PC-9 (cell line): ENCODE measurements around the gene GABRA4. TPM values are rescaled to one million over a fixed set of nuclear protein-coding genes. Genes with fewer than 3 reads are reported as not detected.

ENCODE experiments used
- BruUV-seq: library from RNA; stranded (reverse); fragments of 400-500 nt; replicated peaks from 2 replicates; lab custom pipeline; 2021; lab: Mats Ljungman, UMichigan
- CTCF ChIA-PET: fragments of 300-600 bp; sonication (Branson Sonifier 250); formaldehyde crosslinking; loops from one replicate; lab custom pipeline; 2022; ENCODE audit warnings: antibody characterized with exemption; lab: Charles Lee
- POLR2A ChIA-PET: fragments of 300-600 bp; sonication (Branson Sonifier 250); formaldehyde crosslinking; loops from one replicate; lab custom pipeline; 2022; ENCODE audit warnings: antibody characterized with exemption; ENCODE audit not compliant: unreplicated experiment; lab: Charles Lee
- DNase-seq, 2 experiments: peaks; one replicate each; pipeline versions ENCODE4 v3.0.0 to v3.0.0-alpha.2; 2015 to 2022; ENCODE audit warnings: mixed read lengths in 1 of 2
- H2AFZ ChIP-seq: fragments of 200-600 bp; sonication (generic); 2 replicates; pipeline ENCODE4 v1.8.1; 2017; ENCODE audit warnings: antibody characterized with exemption
- H3F3A ChIP-seq: fragments of 200-600 bp; sonication (generic); 2 replicates; pipeline ENCODE4 v1.8.1; 2017; ENCODE audit warnings: antibody characterized with exemption, mild to moderate bottlenecking, low read depth; ENCODE audit not compliant: insufficient read depth
- H3K27ac ChIP-seq: fragments of 200-600 bp; sonication (generic); 2 replicates; pipeline ENCODE4 v1.6.1; 2016; ENCODE audit warnings: mixed run types
- H3K27me3 ChIP-seq: fragments of 200-600 bp; sonication (generic); 2 replicates; pipeline ENCODE4 v1.6.1; 2016; ENCODE audit warnings: low read depth, mixed run types; ENCODE audit not compliant: insufficient read depth
- H3K36me3 ChIP-seq: fragments of 200-600 bp; sonication (generic); 2 replicates; pipeline ENCODE4 v1.6.1; 2016; ENCODE audit warnings: low read depth, mixed run types
- H3K4me1 ChIP-seq: fragments of 200-600 bp; sonication (generic); replicated peaks from 2 replicates; pipeline ENCODE4 v1.6.1; 2016; ENCODE audit warnings: mixed run types; ENCODE audit not compliant: insufficient read depth
- H3K4me2 ChIP-seq: fragments of 200-600 bp; sonication (generic); 2 replicates; pipeline ENCODE4 v1.6.1; 2017; ENCODE audit warnings: mixed run types
- H3K4me3 ChIP-seq: fragments of 200-600 bp; sonication (generic); 2 replicates; pipeline ENCODE4 v1.6.1; 2016; ENCODE audit warnings: mixed run types
- H3K79me2 ChIP-seq: fragments of 200-600 bp; sonication (generic); 2 replicates; pipeline ENCODE4 v1.6.1; 2017; ENCODE audit warnings: low read depth, mixed run types
- H3K9me2 ChIP-seq: fragments of 200-600 bp; sonication (generic); 2 replicates; pipeline ENCODE4 v1.8.1; 2017; ENCODE audit warnings: mild to moderate bottlenecking; ENCODE audit not compliant: insufficient read depth
- H3K9me3 ChIP-seq: fragments of 200-600 bp; sonication (generic); 2 replicates; pipeline ENCODE4 v1.8.1; 2016; ENCODE audit warnings: low read depth; ENCODE audit not compliant: insufficient read depth
- H4K20me1 ChIP-seq: fragments of 200-600 bp; sonication (generic); 2 replicates; pipeline ENCODE4 v1.8.1; 2017; ENCODE audit not compliant: insufficient read depth
- CTCF ChIP-seq: fragments of 200-600 bp; sonication (generic); conservative IDR thresholded peaks from 2 replicates; pipeline ENCODE4 v1.6.1; 2017; ENCODE audit warnings: mixed run types, antibody characterized with exemption, mild to moderate bottlenecking, moderate library complexity
- EZH2 ChIP-seq: fragments of 200-600 bp; sonication (generic); IDR thresholded peaks from 2 replicates; pipeline ENCODE4 v1.8.0; 2017; ENCODE audit warnings: antibody characterized with exemption, low read depth
- intact Hi-C: fragments of 100-400 bp; cut with micrococcal nuclease; formaldehyde crosslinking; loops from one replicate; pipeline ENCODE4 v1.10.0; 2022; ENCODE audit not compliant: unreplicated experiment
- total RNA-seq: library from RNA; stranded (reverse); gene quantifications from 2 replicates; pipeline ENCODE4 v1.2.3, GENCODE V29; 2021

Gene GABRA4
- total RNA-seq, 1 experiment from 2014 or later, result not detected

DNA sequence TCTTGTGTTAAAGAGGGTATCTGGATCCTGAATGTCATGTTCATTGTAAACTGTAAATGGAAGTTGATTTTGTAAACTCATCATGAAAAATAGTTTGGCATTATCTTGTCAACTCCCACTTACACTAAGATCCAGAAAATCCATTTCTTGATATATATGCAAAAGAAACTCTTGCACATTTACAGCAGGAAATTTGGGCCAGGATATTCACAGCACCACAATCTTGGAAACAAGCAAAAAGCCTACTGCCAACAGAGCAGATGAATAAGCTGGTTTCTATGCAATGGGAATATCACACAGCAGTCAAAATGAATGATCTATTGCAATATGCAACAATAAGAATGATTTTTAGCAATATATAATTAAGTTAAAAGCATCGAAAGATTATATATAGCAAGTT, 8.6 kb downstream of the GABRA4 start:
- Histone ChIP-seq H3K27me3 (no peaks in the 10 kb centered on the region), H3K4me3 (no peak overlapping the region), H3K4me2 (no peak overlapping the region), H4K20me1 (no peaks in the 10 kb centered on the region), H3K4me1 (no peaks in the 10 kb centered on the region), H3K9me2 (no peaks in the 10 kb centered on the region), H3K9me3 (no peaks in the 10 kb centered on the region), H2AFZ (no peak overlapping the region), H3K27ac (no peak overlapping the region), H3K36me3 (no peaks in the 10 kb centered on the region), H3F3A (no peaks in the 10 kb centered on the region), H3K79me2 (no peaks in the 10 kb centered on the region)
- intact Hi-C loops, result no loop called here
- ChIA-PET CTCF (no interaction called here), POLR2A (no interaction called here)
- no TSS peak for BruUV-seq
- DNase-seq, result no peak
- no peak for TF ChIP-seq EZH2
- TF ChIP-seq CTCF, result no peak

- no peaks in the 10 kb centered on the region for H3K9me2 ChIP-seq
- CTCF ChIA-PET, result no interaction called here
- H3K27me3 ChIP-seq, result no peaks in the 10 kb centered on the region
- no peaks in the 10 kb centered on the region for H3K79me2 ChIP-seq
- H2AFZ ChIP-seq, result no peak overlapping the region
- intact Hi-C loops, result no loop called here
- no peaks in the 10 kb centered on the region for H3K4me1 ChIP-seq
- H3K4me2 ChIP-seq, result no peak overlapping the region
- no peak overlapping the region for H3K27ac ChIP-seq
- H3K36me3 ChIP-seq, result no peaks in the 10 kb centered on the region
- no peaks in the 10 kb centered on the region for H3F3A ChIP-seq
- no peak for DNase-seq
- H3K9me3 ChIP-seq, result no peaks in the 10 kb centered on the region
- no TSS peak for BruUV-seq
- POLR2A ChIA-PET, result no interaction called here
- no peak overlapping the region for H3K4me3 ChIP-seq
- no peaks in the 10 kb centered on the region for H4K20me1 ChIP-seq
- TF ChIP-seq EZH2, result no peak
- no peak for TF ChIP-seq CTCF
These were observed 12.5 kb downstream of the GABRA4 start for GRCh38 chr4:46980851-46981250.

- H3K79me2 ChIP-seq, result no peaks in the 10 kb centered on the region
- no peaks in the 10 kb centered on the region for H3K9me2 ChIP-seq
- H4K20me1 ChIP-seq, result no peaks in the 10 kb centered on the region
- no peaks in the 10 kb centered on the region for H3K36me3 ChIP-seq
- H3K27ac ChIP-seq, result no peak overlapping the region
- no peak for DNase-seq
- no peak for TF ChIP-seq EZH2
- no peak for TF ChIP-seq CTCF
- H3K4me3 ChIP-seq, result no peak overlapping the region
- no peaks in the 10 kb centered on the region for H3K9me3 ChIP-seq
- no peaks in the 10 kb centered on the region for H3K27me3 ChIP-seq
- no peak overlapping the region for H2AFZ ChIP-seq
- POLR2A ChIA-PET, result no interaction called here
- BruUV-seq, result no TSS peak
- H3K4me2 ChIP-seq, result no peak overlapping the region
- CTCF ChIA-PET, result no interaction called here
- intact Hi-C loops, result no loop called here
- H3F3A ChIP-seq, result no peaks in the 10 kb centered on the region
- H3K4me1 ChIP-seq, result no peaks in the 10 kb centered on the region
These were observed 13.7 kb downstream of the GABRA4 start for GRCh38 chr4:46979726-46980125.
